ENCODE data around the gene HNF4A.

The HNF4A gene

GRCh38 chr20:44335675-44336074 lies 19.8 kb upstream of the HNF4A start:
- Histone ChIP-seq H3K4me3 (ENCODE audit: low read depth, low read length, poor library complexity, severe bottlenecking) (no peak overlapping the region), H3K27me3 (ENCODE audit: insufficient read depth, low read length) (no peaks in the 10 kb centered on the region; the same call in 1 of the 2 replicates), H3K36me3 (ENCODE audit: insufficient read depth, low read length) (no peaks in the 10 kb centered on the region), H4K20me1 (ENCODE audit: insufficient read depth, low read length) (no peaks in the 10 kb centered on the region), H3K4me2 (ENCODE audit: low read length) (no peak overlapping the region), H3K9me2 (ENCODE audit: low read depth, low read length) (no peaks in the 10 kb centered on the region), H3K27ac (ENCODE audit: low read depth, low read length, poor library complexity, severe bottlenecking) (no peak overlapping the region), H3K9me3 (ENCODE audit: low read length) (no peaks in the 10 kb centered on the region), H3K9ac (ENCODE audit: low read length) (no peak overlapping the region), H3K4me1 (ENCODE audit: insufficient read depth, low read length, severe bottlenecking) (no peaks in the 10 kb centered on the region), H3F3A (ENCODE audit: insufficient read depth, low read length) (no peaks in the 10 kb centered on the region), H2AFZ (ENCODE audit: low read length) (no peak overlapping the region), H3K79me2 (ENCODE audit: insufficient read depth, low read length) (no peaks in the 10 kb centered on the region)
- TF ChIP-seq CTCF (IDR thresholded peaks at IDR 0.05; ENCODE audit: low read length): no peak
- no peak for TF ChIP-seq EZH2 (IDR thresholded peaks at IDR 0.05; ENCODE audit: borderline replicate concordance, low read length)

- no peaks in the 10 kb centered on the region; the same call in 1 of the 2 replicates for H3K27me3 ChIP-seq (ENCODE audit: insufficient read depth, low read length)
- H3K36me3 ChIP-seq (ENCODE audit: insufficient read depth, low read length): no peaks in the 10 kb centered on the region
- H4K20me1 ChIP-seq (ENCODE audit: insufficient read depth, low read length): no peaks in the 10 kb centered on the region
- H3K4me2 ChIP-seq (ENCODE audit: low read length): no peak overlapping the region
- no peak overlapping the region for H3K9ac ChIP-seq (ENCODE audit: low read length)
- no peak overlapping the region for H2AFZ ChIP-seq (ENCODE audit: low read length)
- no peak overlapping the region for H3K4me3 ChIP-seq (ENCODE audit: low read depth, low read length, poor library complexity, severe bottlenecking)
- TF ChIP-seq EZH2 (IDR thresholded peaks at IDR 0.05; ENCODE audit: borderline replicate concordance, low read length) (no peak), CTCF (IDR thresholded peaks at IDR 0.05; ENCODE audit: low read length) (no peak)
- H3F3A ChIP-seq (ENCODE audit: insufficient read depth, low read length): no peaks in the 10 kb centered on the region
- H3K9me3 ChIP-seq (ENCODE audit: low read length): no peaks in the 10 kb centered on the region
- H3K27ac ChIP-seq (ENCODE audit: low read depth, low read length, poor library complexity, severe bottlenecking): no peak overlapping the region
- no peaks in the 10 kb centered on the region for H3K79me2 ChIP-seq (ENCODE audit: insufficient read depth, low read length)
- no peaks in the 10 kb centered on the region for H3K9me2 ChIP-seq (ENCODE audit: low read depth, low read length)
- H3K4me1 ChIP-seq (ENCODE audit: insufficient read depth, low read length, severe bottlenecking): no peaks in the 10 kb centered on the region
Observed at GRCh38 chr20:44336086-44336485, 19.4 kb upstream of the HNF4A start.

- H3K4me1 ChIP-seq (ENCODE audit: insufficient read depth, low read length, severe bottlenecking): no peaks in the 10 kb centered on the region
- H2AFZ ChIP-seq (ENCODE audit: low read length): no peak within 1 kb of the TSS
- no peaks in the 10 kb centered on the region for H3K9me2 ChIP-seq (ENCODE audit: low read depth, low read length)
- H3K36me3 ChIP-seq (ENCODE audit: insufficient read depth, low read length): no peaks in the 10 kb centered on the region
- no peaks in the 10 kb centered on the region for H4K20me1 ChIP-seq (ENCODE audit: insufficient read depth, low read length)
- H3K27ac ChIP-seq (ENCODE audit: low read depth, low read length, poor library complexity, severe bottlenecking): no peak within 1 kb of the TSS
- H3K9ac ChIP-seq (ENCODE audit: low read length): no peak within 1 kb of the TSS
- H3F3A ChIP-seq (ENCODE audit: insufficient read depth, low read length): no peaks in the 10 kb centered on the region
- H3K9me3 ChIP-seq (ENCODE audit: low read length): no peaks in the 10 kb centered on the region
- H3K4me3 ChIP-seq (ENCODE audit: low read depth, low read length, poor library complexity, severe bottlenecking): no peak within 1 kb of the TSS
- TF ChIP-seq EZH2 (IDR thresholded peaks at IDR 0.05; ENCODE audit: borderline replicate concordance, low read length) (no peak), CTCF (IDR thresholded peaks at IDR 0.05; ENCODE audit: low read length) (no peak)
- no peaks in the 10 kb centered on the region; the same call in 1 of the 2 replicates for H3K27me3 ChIP-seq (ENCODE audit: insufficient read depth, low read length)
- H3K79me2 ChIP-seq (ENCODE audit: insufficient read depth, low read length): no peaks in the 10 kb centered on the region
- H3K4me2 ChIP-seq (ENCODE audit: low read length): no peak within 1 kb of the TSS
Observed at GRCh38 chr20:44336725-44337380, 18.6 kb upstream of the HNF4A start, which contains the start of gene R3HDML. TSS of gene R3HDML (plus strand) at chr20:44337043. CDS start at chr20:44337158, 115 bp downstream.

Data from OCI-LY1 (cell line).